Parathyroid adenoma (tissue), 2 donors: ENCODE data around the gene DTX4.
A peak's percentile ranks its signal among the peaks of the same experiment; 100 is the strongest.

ENCODE experiments used
- H2AFZ ChIP-seq: fragments of 300-600 bp; sonication (generic); one replicate; pipeline ENCODE4 v1.7.0; 2017; ENCODE audit warnings: antibody characterized with exemption, mild to moderate bottlenecking
- H3K27ac ChIP-seq: fragments of 300-600 bp; sonication (generic); one replicate; pipeline ENCODE4 v1.7.0; 2017
- H3K27me3 ChIP-seq: fragments of 300-600 bp; sonication (generic); one replicate; pipeline ENCODE4 v1.7.0; 2017; ENCODE audit warnings: low read length; ENCODE audit not compliant: control insufficient read depth, insufficient read depth
- H3K36me3 ChIP-seq: fragments of 300-600 bp; sonication (generic); one replicate; pipeline ENCODE4 v1.7.0; 2017; ENCODE audit warnings: low read length; ENCODE audit not compliant: control insufficient read depth, insufficient read depth
- H3K4me1 ChIP-seq: fragments of 300-600 bp; sonication (generic); one replicate; pipeline ENCODE4 v1.7.0; 2017; ENCODE audit warnings: control low read depth
- H3K4me2 ChIP-seq: fragments of 300-600 bp; sonication (generic); one replicate; pipeline ENCODE4 v1.7.0; 2017; ENCODE audit warnings: low read length
- H3K4me3 ChIP-seq: fragments of 300-600 bp; sonication (generic); one replicate; pipeline ENCODE4 v1.7.0; 2017; ENCODE audit warnings: low read depth, low read length
- H3K79me2 ChIP-seq: fragments of 300-600 bp; sonication (generic); one replicate; pipeline ENCODE4 v1.7.0; 2017; ENCODE audit warnings: control low read depth
- H3K9ac ChIP-seq: fragments of 300-600 bp; sonication (generic); one replicate; pipeline ENCODE4 v1.7.0; 2017; ENCODE audit warnings: mild to moderate bottlenecking
- H3K9me3 ChIP-seq: fragments of 300-600 bp; sonication (generic); one replicate; pipeline ENCODE4 v1.7.0; 2017; ENCODE audit warnings: low read length; ENCODE audit not compliant: control insufficient read depth
- CTCF ChIP-seq: fragments of 300-600 bp; sonication (generic); IDR thresholded peaks from one replicate; pipeline ENCODE4 v1.7.0; 2017; ENCODE audit warnings: antibody characterized with exemption, mild to moderate bottlenecking
- donor health status: primary hyperparathyroidism.

DTX4 gene

GRCh38 chr11:59214141-59214893, 42.4 kb downstream of the DTX4 start:
- H3K9me3 ChIP-seq, result no peaks in the 10 kb centered on the region
- no peak overlapping the region for H3K9ac ChIP-seq
- H3K36me3 ChIP-seq, result no peaks in the 10 kb centered on the region
- no peak overlapping the region for H3K27ac ChIP-seq
- no peak overlapping the region for H2AFZ ChIP-seq
- TF ChIP-seq CTCF, result no peak
- no peaks in the 10 kb centered on the region for H3K79me2 ChIP-seq
- H3K4me1 ChIP-seq, result no peaks in the 10 kb centered on the region
- H3K4me2 ChIP-seq, result no peak overlapping the region
- H3K27me3 ChIP-seq, result no peaks in the 10 kb centered on the region
- no peak overlapping the region for H3K4me3 ChIP-seq

- peak overlapping the region; percentile 7 for H3K27ac ChIP-seq
- TF ChIP-seq CTCF, result no peak
- no peaks in the 10 kb centered on the region for H3K4me1 ChIP-seq
- no peaks in the 10 kb centered on the region for H3K9me3 ChIP-seq
- H3K27me3 ChIP-seq, result no peaks in the 10 kb centered on the region
- peak overlapping the region; percentile 62 for H2AFZ ChIP-seq
- H3K4me3 ChIP-seq, result no peak overlapping the region
- H3K36me3 ChIP-seq, result no peaks in the 10 kb centered on the region
- no peaks in the 10 kb centered on the region for H3K79me2 ChIP-seq
- H3K9ac ChIP-seq, result no peak overlapping the region
- H3K4me2 ChIP-seq, result peak overlapping the region; percentile 35
Measured at GRCh38 chr11:59216641-59217564, 45.0 kb downstream of the DTX4 start.

- no peak for TF ChIP-seq CTCF
- Histone ChIP-seq H3K9ac (no peak overlapping the region), H3K27ac (peak overlapping the region; percentile 7), H3K27me3 (no peaks in the 10 kb centered on the region), H3K4me1 (no peaks in the 10 kb centered on the region), H3K9me3 (no peaks in the 10 kb centered on the region), H3K79me2 (no peaks in the 10 kb centered on the region), H3K36me3 (no peaks in the 10 kb centered on the region), H3K4me2 (no peak overlapping the region), H3K4me3 (no peak overlapping the region), H2AFZ (no peak overlapping the region)
Measured at GRCh38 chr11:59218319-59218718, 46.4 kb downstream of the DTX4 start.

- Histone ChIP-seq H3K9me3 (no peaks in the 10 kb centered on the region), H3K9ac (no peak overlapping the region), H3K4me2 (no peak overlapping the region), H3K27me3 (no peaks in the 10 kb centered on the region), H3K36me3 (no peaks in the 10 kb centered on the region), H3K4me1 (no peaks in the 10 kb centered on the region), H3K4me3 (no peak overlapping the region), H2AFZ (no peak overlapping the region), H3K27ac (no peak overlapping the region), H3K79me2 (no peaks in the 10 kb centered on the region)
- no peak for TF ChIP-seq CTCF
Measured at GRCh38 chr11:59218893-59219292, 47.0 kb downstream of the DTX4 start.
